PC-3 (cell line): Measurements from ENCODE around the gene ZDHHC18.

ENCODE experiments used
- EZH2 ChIP-seq: fragments of 300-600 bp; sonication (generic); IDR thresholded peaks from one replicate; pipeline ENCODE4 v1.6.1; 2017; ENCODE audit warnings: antibody characterized with exemption, mild to moderate bottlenecking, low read length; ENCODE audit not compliant: unreplicated experiment
- TF ChIP-seq, protein P1 (sequence below): fragments of 300-600 bp; sonication (generic); conservative IDR thresholded peaks from 2 replicates; pipeline ENCODE4 v1.5.1; 2017; ENCODE audit warnings: antibody characterized with exemption, low read depth, mild to moderate bottlenecking, low read length

DNA sequence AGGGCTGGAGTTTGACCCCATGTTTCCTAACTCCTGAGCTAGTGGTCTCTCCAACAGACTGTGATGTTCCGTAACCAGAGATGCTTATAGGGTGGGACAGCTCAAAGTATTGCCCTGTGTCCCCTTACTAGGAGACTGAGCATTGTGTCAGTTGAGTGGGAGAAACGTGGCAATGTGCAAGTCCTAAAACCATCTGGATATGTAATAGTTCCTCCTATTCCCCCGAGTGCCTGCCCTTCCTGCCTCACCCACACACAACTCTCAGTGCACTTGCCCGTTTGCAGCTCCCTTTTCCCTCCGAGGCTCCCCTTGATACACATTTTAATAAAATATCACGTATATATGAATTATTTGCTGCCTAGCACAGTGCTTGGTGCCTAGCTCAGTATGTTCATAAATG is 35.3 kb upstream of the ZDHHC18 start:
- TF ChIP-seq, protein P1, sequence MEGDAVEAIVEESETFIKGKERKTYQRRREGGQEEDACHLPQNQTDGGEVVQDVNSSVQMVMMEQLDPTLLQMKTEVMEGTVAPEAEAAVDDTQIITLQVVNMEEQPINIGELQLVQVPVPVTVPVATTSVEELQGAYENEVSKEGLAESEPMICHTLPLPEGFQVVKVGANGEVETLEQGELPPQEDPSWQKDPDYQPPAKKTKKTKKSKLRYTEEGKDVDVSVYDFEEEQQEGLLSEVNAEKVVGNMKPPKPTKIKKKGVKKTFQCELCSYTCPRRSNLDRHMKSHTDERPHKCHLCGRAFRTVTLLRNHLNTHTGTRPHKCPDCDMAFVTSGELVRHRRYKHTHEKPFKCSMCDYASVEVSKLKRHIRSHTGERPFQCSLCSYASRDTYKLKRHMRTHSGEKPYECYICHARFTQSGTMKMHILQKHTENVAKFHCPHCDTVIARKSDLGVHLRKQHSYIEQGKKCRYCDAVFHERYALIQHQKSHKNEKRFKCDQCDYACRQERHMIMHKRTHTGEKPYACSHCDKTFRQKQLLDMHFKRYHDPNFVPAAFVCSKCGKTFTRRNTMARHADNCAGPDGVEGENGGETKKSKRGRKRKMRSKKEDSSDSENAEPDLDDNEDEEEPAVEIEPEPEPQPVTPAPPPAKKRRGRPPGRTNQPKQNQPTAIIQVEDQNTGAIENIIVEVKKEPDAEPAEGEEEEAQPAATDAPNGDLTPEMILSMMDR: no peak
- TF ChIP-seq EZH2: no peak
